Duodenal mucosa (tissue), 2 donors: ENCODE measurements around the gene RPS28.
A peak's percentile ranks its signal among the peaks of the same experiment; 100 is the strongest.
"Not testable (repeated sequence)": the region's sequence is repeated elsewhere in the genome, so short reads cannot be mapped to it uniquely, and the experiment has no call there.

Source experiments
- H3K27ac ChIP-seq: one replicate; pipeline ENCODE4 v1.7.0; 2013; ENCODE audit warnings: low read depth, low read length
- H3K27me3 ChIP-seq, 2 donors: one replicate each; pipeline ENCODE4 v1.7.0; 2013; ENCODE audit warnings: low read length in 2 of 2, control low read depth in 1 of 2; ENCODE audit not compliant: insufficient read depth in 2 of 2, control insufficient read depth in 1 of 2
- H3K36me3 ChIP-seq, 2 donors: one replicate each; pipeline ENCODE4 v1.7.0; 2013; ENCODE audit warnings: low read length in 2 of 2, control low read depth in 1 of 2; ENCODE audit not compliant: insufficient read depth in 2 of 2, control insufficient read depth in 1 of 2
- H3K4me1 ChIP-seq, 2 donors: one replicate each; pipeline ENCODE4 v1.7.0; 2013; ENCODE audit warnings: low read length in 2 of 2, control low read depth in 1 of 2; ENCODE audit not compliant: insufficient read depth in 2 of 2, control insufficient read depth in 1 of 2
- H3K4me3 ChIP-seq, 2 donors: one replicate each; pipeline ENCODE4 v1.7.0; 2013; ENCODE audit warnings: low read length in 2 of 2, low read depth in 1 of 2
- H3K9ac ChIP-seq, 2 donors: one replicate each; pipeline ENCODE4 v1.7.0; 2013; ENCODE audit warnings: low read length in 2 of 2, low read depth in 1 of 2
- H3K9me3 ChIP-seq, 2 donors: one replicate each; pipeline ENCODE4 v1.7.0; 2013; ENCODE audit warnings: low read length in 2 of 2, control low read depth in 1 of 2; ENCODE audit not compliant: control insufficient read depth in 1 of 2

RPS28 gene

GRCh38 chr19:8333767-8334457, 12.6 kb downstream of the RPS28 start:
- Histone ChIP-seq H3K27ac (no peak overlapping the region), H3K27me3 (peaks cover 23 to 29% of the 10 kb centered on the region in 2 donors), H3K9ac (no peak overlapping the region), H3K9me3 (no peaks in the 10 kb centered on the region), H3K4me3 (no peak overlapping the region), H3K36me3 (no peaks in the 10 kb centered on the region), H3K4me1 (peaks cover 0 to 8% of the 10 kb centered on the region in 2 donors)

- Histone ChIP-seq H3K9me3 (no peaks in the 10 kb centered on the region), H3K36me3 (no peaks in the 10 kb centered on the region), H3K4me3 (peak overlapping the region in 1 of 2 donors; percentile 10), H3K27me3 (peaks cover 23 to 29% of the 10 kb centered on the region in 2 donors), H3K27ac (no peak overlapping the region), H3K4me1 (peaks cover 0 to 8% of the 10 kb centered on the region in 2 donors), H3K9ac (no peak overlapping the region)
These were observed 13.4 kb downstream of the RPS28 start for GRCh38 chr19:8334458-8335342.

GRCh38 chr19:8335343-8336071, 14.2 kb downstream of the RPS28 start:
- Histone ChIP-seq H3K36me3 (no peaks in the 10 kb centered on the region), H3K27ac (no peak overlapping the region), H3K27me3 (peaks cover 27 to 31% of the 10 kb centered on the region in 2 donors), H3K9me3 (no peaks in the 10 kb centered on the region), H3K4me1 (peaks cover 0 to 11% of the 10 kb centered on the region in 2 donors), H3K9ac (no peak overlapping the region), H3K4me3 (peak overlapping the region in 1 of 2 donors; percentile 10)

GRCh38 chr19:8336072-8336569, 14.8 kb downstream of the RPS28 start:
- H3K4me3 ChIP-seq, result no peak overlapping the region
- H3K36me3 ChIP-seq, result no peaks in the 10 kb centered on the region
- H3K27me3 ChIP-seq, result peaks cover 32 to 34% of the 10 kb centered on the region in 2 donors
- H3K4me1 ChIP-seq, result peaks cover 0 to 13% of the 10 kb centered on the region in 2 donors
- no peak overlapping the region for H3K9ac ChIP-seq
- H3K27ac ChIP-seq, result no peak overlapping the region
- no peaks in the 10 kb centered on the region for H3K9me3 ChIP-seq

GRCh38 chr19:8336660-8337059, 15.4 kb downstream of the RPS28 start:
- Histone ChIP-seq H3K27ac (no peak overlapping the region), H3K36me3 (no peaks in the 10 kb centered on the region), H3K9me3 (no peaks in the 10 kb centered on the region), H3K9ac (no peak overlapping the region), H3K4me3 (no peak overlapping the region), H3K4me1 (peaks cover 0 to 13% of the 10 kb centered on the region in 2 donors), H3K27me3 (peaks cover 32 to 34% of the 10 kb centered on the region in 2 donors)

- no peak overlapping the region for H3K4me3 ChIP-seq
- H3K9me3 ChIP-seq, result no peaks in the 10 kb centered on the region
- H3K9ac ChIP-seq, result no peak overlapping the region
- no peaks in the 10 kb centered on the region for H3K36me3 ChIP-seq
- peaks cover 32 to 39% of the 10 kb centered on the region in 2 donors for H3K27me3 ChIP-seq
- peaks cover 0 to 14% of the 10 kb centered on the region in 2 donors for H3K4me1 ChIP-seq
- no peak overlapping the region for H3K27ac ChIP-seq
These were observed 16.4 kb downstream of the RPS28 start for GRCh38 chr19:8337728-8338127.

GRCh38 chr19:8338835-8339234, 17.5 kb downstream of the RPS28 start:
- H3K9ac ChIP-seq, result no peak overlapping the region
- H3K27ac ChIP-seq, result no peak overlapping the region
- peaks cover 22 to 35% of the 10 kb centered on the region in 2 donors for H3K27me3 ChIP-seq
- peaks cover 0 to 12% of the 10 kb centered on the region in 2 donors for H3K4me1 ChIP-seq
- H3K4me3 ChIP-seq, result no peak overlapping the region
- no peaks in the 10 kb centered on the region for H3K9me3 ChIP-seq
- no peaks in the 10 kb centered on the region for H3K36me3 ChIP-seq

- no peaks in the 10 kb centered on the region for H3K9me3 ChIP-seq
- H3K27me3 ChIP-seq, result peaks cover 15 to 31% of the 10 kb centered on the region in 2 donors
- no peak overlapping the region for H3K4me3 ChIP-seq
- H3K27ac ChIP-seq, result no peak overlapping the region
- peaks cover 0 to 9% of the 10 kb centered on the region in 2 donors for H3K4me1 ChIP-seq
- no peaks in the 10 kb centered on the region for H3K36me3 ChIP-seq
- no peak overlapping the region for H3K9ac ChIP-seq
These were observed 19.2 kb downstream of the RPS28 start for GRCh38 chr19:8340341-8341096.

- H3K9ac ChIP-seq, H3K4me3 ChIP-seq, H3K4me1 ChIP-seq, H3K9me3 ChIP-seq, H3K36me3 ChIP-seq: not testable (repeated sequence)
- peak overlapping the region; percentile 20 for H3K27ac ChIP-seq
- peaks cover 9 to 27% of the 10 kb centered on the region in 2 donors for H3K27me3 ChIP-seq
These were observed 20.2 kb downstream of the RPS28 start for GRCh38 chr19:8341504-8341903.
